Activated naive CD8-positive, alpha-beta T cell treated with anti-CD3 and anti-CD28 coated beads for 36 hours (primary cell): Measurements from ENCODE around the gene MRPL9. TPM values are rescaled to one million over a fixed set of nuclear protein-coding genes. Genes with fewer than 3 reads are reported as not detected.
"Not testable (repeated sequence)": the region's sequence is repeated elsewhere in the genome, so short reads cannot be mapped to it uniquely, and the experiment has no call there.

Source experiments
- DNase-seq: peaks from one replicate; pipeline ENCODE4 v3.0.0; 2021
- H3K27ac Mint-ChIP-seq: one replicate; pipeline ENCODE4 v1.8.0; 2022; ENCODE audit warnings: mild to moderate bottlenecking, moderate library complexity, mixed read lengths
- H3K27me3 Mint-ChIP-seq: one replicate; pipeline ENCODE4 v1.8.0; 2022; ENCODE audit warnings: mild to moderate bottlenecking, mixed read lengths
- H3K36me3 Mint-ChIP-seq: one replicate; pipeline ENCODE4 v1.8.0; 2021; ENCODE audit warnings: mild to moderate bottlenecking, mixed read lengths
- H3K4me1 Mint-ChIP-seq: one replicate; pipeline ENCODE4 v1.8.0; 2021; ENCODE audit warnings: mixed read lengths
- H3K4me3 Mint-ChIP-seq: one replicate; pipeline ENCODE4 v1.8.0; 2022; ENCODE audit warnings: mild to moderate bottlenecking, moderate library complexity, mixed read lengths
- H3K9me3 Mint-ChIP-seq: one replicate; pipeline ENCODE4 v1.8.0; 2022; ENCODE audit warnings: mixed read lengths
- total RNA-seq, 2 experiments: library from RNA; stranded (reverse); gene quantifications; one replicate each; pipeline ENCODE4 v1.2.3, GENCODE V29; 2021

Gene MRPL9
- total RNA-seq, 2 experiments from 2014 or later = 157 to 172 TPM

DNA sequence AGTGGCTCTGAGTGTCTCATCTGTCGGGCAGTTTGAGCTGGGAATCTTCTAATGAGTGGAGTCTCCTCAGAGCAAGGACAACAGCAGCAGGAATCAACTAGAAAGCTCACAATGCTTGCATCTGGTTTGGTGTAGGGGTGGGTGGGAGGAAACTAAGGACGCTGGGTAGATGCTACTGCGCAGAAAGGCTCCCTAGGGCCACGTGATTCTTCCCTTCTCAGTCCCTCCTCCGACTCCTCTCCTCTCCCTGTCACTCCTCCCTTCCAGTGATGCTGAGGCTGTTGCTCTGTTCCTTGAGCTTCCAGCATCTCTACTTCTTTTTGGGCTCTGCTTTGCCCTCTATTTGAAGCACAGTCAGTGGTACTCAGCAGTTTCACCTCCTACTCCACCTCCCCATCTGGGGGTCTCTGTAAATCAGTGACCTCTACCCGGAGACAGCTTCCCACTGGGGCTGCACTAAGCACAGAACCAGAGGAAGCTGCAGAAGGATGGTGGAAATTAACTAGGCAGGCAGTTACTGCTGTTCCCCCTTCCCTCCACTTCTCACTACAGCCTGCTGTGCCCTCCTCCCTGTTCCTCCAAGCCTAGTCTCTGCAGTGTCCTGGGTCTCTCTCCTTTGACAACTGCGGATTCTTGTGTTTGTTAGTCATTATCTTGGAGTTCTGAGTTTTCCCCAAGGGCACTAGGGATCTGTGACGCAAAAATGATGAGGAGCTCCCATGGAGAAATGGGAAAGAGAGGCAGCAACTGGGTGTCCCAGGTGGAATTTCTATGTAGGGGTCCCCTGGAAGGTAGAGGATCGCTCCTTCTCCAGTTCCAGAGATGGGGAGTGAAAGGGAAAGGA lies 36.1 kb upstream of the MRPL9 start:
- Mint-ChIP-seq H3K27me3 (no peaks in the 10 kb centered on the region), H3K27ac (no peak overlapping the region), H3K9me3 (no peaks in the 10 kb centered on the region), H3K4me1 (peaks cover 3% of the 10 kb centered on the region), H3K36me3 (no peaks in the 10 kb centered on the region), H3K4me3 (no peak overlapping the region)
- no peak for DNase-seq

DNA sequence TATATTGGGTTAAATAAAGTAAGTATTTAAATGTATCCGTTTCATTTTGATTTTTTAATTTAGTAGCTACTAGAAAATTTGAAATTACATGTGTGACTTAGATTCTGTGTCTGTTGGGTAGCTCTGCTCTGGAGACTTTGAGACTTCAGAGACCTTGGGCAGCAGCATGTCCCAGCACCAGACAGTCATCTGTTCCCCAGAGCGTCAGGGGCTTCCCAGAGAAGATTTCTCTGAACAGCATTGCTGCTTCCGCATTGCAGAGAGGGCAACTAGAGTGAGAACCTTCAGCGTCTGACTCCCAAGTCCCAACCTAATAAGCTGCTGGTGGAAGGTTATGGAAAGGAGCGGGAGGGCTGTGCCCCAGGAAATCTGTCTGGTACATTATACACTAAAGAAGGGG lies 35.3 kb upstream of the MRPL9 start:
- DNase-seq = no peak
- Mint-ChIP-seq H3K4me3 (no peak overlapping the region), H3K27me3 (no peaks in the 10 kb centered on the region), H3K27ac (no peak overlapping the region), H3K4me1 (peaks cover 3% of the 10 kb centered on the region), H3K9me3 (no peaks in the 10 kb centered on the region), H3K36me3 (no peaks in the 10 kb centered on the region)

DNA sequence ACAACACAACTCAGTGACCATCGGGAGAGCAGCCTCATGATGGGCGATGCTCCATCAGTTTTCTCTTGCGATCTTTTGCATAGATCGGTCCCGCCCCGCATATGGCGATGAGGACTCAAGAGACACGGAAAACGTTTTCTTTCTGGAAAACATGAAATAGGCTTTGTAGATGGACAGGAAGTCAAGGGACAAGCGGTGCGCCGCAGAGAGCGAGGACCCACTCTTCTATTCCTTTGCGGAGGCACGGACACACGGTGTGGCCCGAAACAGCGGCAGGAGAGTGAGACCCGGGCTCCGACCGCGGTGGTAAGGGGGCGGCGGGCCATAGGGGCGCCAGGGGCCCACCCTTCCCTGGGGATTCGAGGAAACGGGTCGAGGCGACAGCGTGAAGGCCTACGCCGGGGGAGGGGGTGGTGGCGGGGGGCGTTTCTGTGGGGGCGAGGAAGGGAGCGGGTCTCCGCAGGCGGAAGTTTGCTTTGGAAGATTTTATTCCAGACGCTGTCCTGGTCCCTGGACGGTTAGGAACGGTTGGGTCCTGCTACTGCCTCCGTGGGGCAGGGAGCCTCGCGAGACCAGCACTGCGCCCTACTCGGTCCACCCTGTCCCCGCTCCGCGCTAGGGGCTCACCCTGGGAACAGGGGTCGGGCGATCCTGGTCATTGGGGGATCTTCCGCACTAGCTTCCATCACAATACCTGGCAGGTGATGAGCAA lies 27.8 kb upstream of the MRPL9 start:
- H3K4me1 Mint-ChIP-seq = peaks cover 24% of the 10 kb centered on the region
- no peaks in the 10 kb centered on the region for H3K9me3 Mint-ChIP-seq
- peak overlapping the region; percentile 91 for H3K4me3 Mint-ChIP-seq
- peak overlapping the region; percentile 90 for H3K27ac Mint-ChIP-seq
- peak; percentile 14 for DNase-seq
- no peaks in the 10 kb centered on the region for H3K27me3 Mint-ChIP-seq
- peaks cover 4% of the 10 kb centered on the region for H3K36me3 Mint-ChIP-seq

- peak; percentile 99 for DNase-seq
- Mint-ChIP-seq H3K36me3 (peaks cover 4% of the 10 kb centered on the region), H3K4me3 (peak within 1 kb of the TSS; percentile 91), H3K9me3 (no peaks in the 10 kb centered on the region), H3K27ac (peak within 1 kb of the TSS; percentile 90), H3K4me1 (peaks cover 24% of the 10 kb centered on the region), H3K27me3 (no peaks in the 10 kb centered on the region)
Measured at GRCh38 chr1:151790071-151790939, 27.0 kb upstream of the MRPL9 start, which contains the start of gene TDRKH. Gene TDRKH (minus strand): TSS chr1:151790500. CDS start chr1:151783022, 7,478 bp downstream.

DNA sequence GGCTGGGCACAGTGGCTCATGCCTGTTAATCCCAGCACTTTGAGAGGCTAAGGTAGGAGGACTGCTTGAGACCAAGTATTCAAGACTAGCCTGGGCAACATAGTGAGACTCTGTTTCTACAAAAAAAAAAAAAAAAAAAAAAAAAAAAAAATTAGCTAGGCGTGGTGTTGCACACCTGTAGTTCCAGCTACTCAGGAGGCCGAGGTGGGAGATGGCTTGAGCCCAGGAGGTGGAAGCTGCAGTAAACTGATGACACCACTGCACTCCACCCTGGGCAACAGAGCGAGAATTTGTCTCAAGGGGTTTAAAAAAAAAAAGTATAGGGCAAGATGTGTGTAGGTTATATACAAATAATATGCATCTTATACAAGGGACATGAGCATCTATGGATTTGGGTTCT lies 24.4 kb upstream of the MRPL9 start:
- Mint-ChIP-seq H3K36me3 (peaks cover 4% of the 10 kb centered on the region), H3K27me3 (no peaks in the 10 kb centered on the region), H3K4me1 (peaks cover 24% of the 10 kb centered on the region), H3K9me3 (no peaks in the 10 kb centered on the region), H3K27ac (no peak overlapping the region), H3K4me3 (no peak overlapping the region)
- DNase-seq = no peak

- H3K27ac Mint-ChIP-seq = no peak overlapping the region
- peaks cover 2% of the 10 kb centered on the region for H3K4me1 Mint-ChIP-seq
- no peak overlapping the region for H3K4me3 Mint-ChIP-seq
- no peak for DNase-seq
- peaks cover 2% of the 10 kb centered on the region for H3K36me3 Mint-ChIP-seq
- H3K27me3 Mint-ChIP-seq = no peaks in the 10 kb centered on the region
- H3K9me3 Mint-ChIP-seq = no peaks in the 10 kb centered on the region
Measured at GRCh38 chr1:151783796-151784195, 20.5 kb upstream of the MRPL9 start.

GRCh38 chr1:151782741-151783140 lies 19.4 kb upstream of the MRPL9 start:
- no peaks in the 10 kb centered on the region for H3K4me1 Mint-ChIP-seq
- H3K9me3 Mint-ChIP-seq = no peaks in the 10 kb centered on the region
- no peak overlapping the region for H3K4me3 Mint-ChIP-seq
- no peak for DNase-seq
- peaks cover 2% of the 10 kb centered on the region for H3K36me3 Mint-ChIP-seq
- no peak overlapping the region for H3K27ac Mint-ChIP-seq
- H3K27me3 Mint-ChIP-seq = no peaks in the 10 kb centered on the region

- H3K4me3 Mint-ChIP-seq, H3K27ac Mint-ChIP-seq, DNase-seq, H3K4me1 Mint-ChIP-seq, H3K27me3 Mint-ChIP-seq, H3K36me3 Mint-ChIP-seq, H3K9me3 Mint-ChIP-seq: not testable (repeated sequence)
Measured at GRCh38 chr1:151782026-151782425, 18.7 kb upstream of the MRPL9 start.

DNA sequence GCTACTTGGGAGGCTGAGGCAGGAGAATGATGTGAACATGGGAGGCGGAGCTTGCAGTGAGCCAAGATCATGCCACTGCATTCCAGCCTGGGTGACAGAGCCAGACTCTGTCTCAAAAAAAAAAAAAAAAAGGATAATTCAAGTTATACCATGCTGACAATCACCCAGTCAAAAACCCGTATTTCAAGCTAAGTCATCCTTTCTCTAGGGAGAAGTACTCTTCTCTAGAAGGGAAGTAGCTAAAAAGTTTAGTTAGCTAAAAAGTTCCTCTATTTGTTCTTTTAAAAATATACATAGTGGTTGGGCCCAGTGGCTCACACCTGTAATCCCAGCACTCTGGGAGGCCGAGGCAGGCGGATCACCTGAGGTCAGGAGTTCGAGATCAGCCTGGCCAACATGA lies 17.4 kb upstream of the MRPL9 start:
- not testable (repeated sequence) for H3K9me3 Mint-ChIP-seq, DNase-seq, H3K4me1 Mint-ChIP-seq, H3K27me3 Mint-ChIP-seq, H3K36me3 Mint-ChIP-seq, H3K27ac Mint-ChIP-seq, H3K4me3 Mint-ChIP-seq

GRCh38 chr1:151779852-151780251 lies 16.6 kb upstream of the MRPL9 start:
- Mint-ChIP-seq H3K9me3 (no peaks in the 10 kb centered on the region), H3K36me3 (peaks cover 3% of the 10 kb centered on the region), H3K4me3 (no peak overlapping the region), H3K27me3 (no peaks in the 10 kb centered on the region), H3K4me1 (no peaks in the 10 kb centered on the region), H3K27ac (no peak overlapping the region)
- DNase-seq = no peak

DNA sequence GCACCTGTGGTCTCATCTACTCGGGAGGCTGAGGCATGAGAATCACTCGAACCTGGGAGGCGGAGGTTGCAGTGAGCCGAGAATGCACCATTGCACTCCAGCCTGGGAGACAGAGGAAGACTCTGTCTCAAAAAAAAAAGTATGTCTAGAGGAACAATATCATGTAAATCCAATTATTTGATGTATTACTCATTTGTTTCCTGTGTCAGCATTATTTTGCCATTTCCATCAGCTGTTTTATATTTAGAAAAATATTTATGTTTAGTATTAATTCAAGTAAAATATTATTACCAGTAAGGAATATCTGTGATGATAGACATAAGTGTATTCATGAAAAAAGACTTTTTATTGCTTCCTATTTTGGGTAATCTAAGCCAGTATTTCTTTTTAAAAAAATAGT lies 14.0 kb upstream of the MRPL9 start:
- no peaks in the 10 kb centered on the region for H3K4me1 Mint-ChIP-seq
- no peaks in the 10 kb centered on the region for H3K9me3 Mint-ChIP-seq
- H3K4me3 Mint-ChIP-seq = no peak overlapping the region
- H3K27me3 Mint-ChIP-seq = no peaks in the 10 kb centered on the region
- H3K27ac Mint-ChIP-seq = no peak overlapping the region
- DNase-seq = no peak
- H3K36me3 Mint-ChIP-seq = peaks cover 3% of the 10 kb centered on the region

GRCh38 chr1:151776665-151777062 lies 13.4 kb upstream of the MRPL9 start:
- H3K9me3 Mint-ChIP-seq = no peaks in the 10 kb centered on the region
- no peak for DNase-seq
- no peak overlapping the region for H3K27ac Mint-ChIP-seq
- H3K27me3 Mint-ChIP-seq = no peaks in the 10 kb centered on the region
- H3K4me3 Mint-ChIP-seq = no peak overlapping the region
- H3K36me3 Mint-ChIP-seq = peaks cover 3% of the 10 kb centered on the region
- H3K4me1 Mint-ChIP-seq = no peaks in the 10 kb centered on the region

DNA sequence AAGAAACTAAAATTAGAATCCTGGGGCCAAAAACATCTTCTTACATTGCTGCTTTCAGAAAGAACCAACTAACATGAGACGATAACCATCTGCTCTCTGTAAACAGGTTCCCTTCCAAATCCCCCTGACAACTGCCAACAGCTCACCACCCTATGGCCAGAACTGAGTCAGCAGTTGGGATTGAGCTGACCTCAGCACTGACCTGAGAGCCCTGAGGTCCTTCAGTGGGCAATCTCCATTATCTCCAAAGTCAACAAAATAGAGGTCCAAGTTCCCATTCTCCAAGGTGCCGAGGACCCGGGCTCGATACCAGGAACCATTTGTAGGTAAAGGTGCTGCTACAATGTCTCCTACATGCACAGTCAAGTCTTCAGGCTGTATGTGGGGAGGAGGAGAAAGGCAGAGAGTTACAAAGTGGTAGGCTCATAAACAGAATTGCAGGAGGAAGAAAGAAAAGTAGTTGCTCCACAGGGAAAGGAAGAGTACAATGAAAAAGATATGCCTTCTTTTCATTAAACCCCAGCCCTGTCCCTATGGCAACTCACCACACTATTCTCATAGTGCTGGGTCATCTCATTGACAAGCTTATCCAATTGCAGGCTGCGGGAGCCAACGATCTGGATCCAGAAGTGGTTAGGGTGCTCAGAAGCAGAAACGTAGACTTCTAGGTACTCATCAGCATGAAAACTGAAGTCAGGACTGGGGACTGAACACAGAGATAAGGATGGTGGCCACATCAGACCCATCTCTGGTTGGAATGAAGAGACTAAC lies 12.8 kb upstream of the MRPL9 start:
- H3K27ac Mint-ChIP-seq = no peak overlapping the region
- peaks cover 3% of the 10 kb centered on the region for H3K36me3 Mint-ChIP-seq
- no peak overlapping the region for H3K4me3 Mint-ChIP-seq
- no peaks in the 10 kb centered on the region for H3K4me1 Mint-ChIP-seq
- H3K9me3 Mint-ChIP-seq = no peaks in the 10 kb centered on the region
- no peak for DNase-seq
- H3K27me3 Mint-ChIP-seq = no peaks in the 10 kb centered on the region

- no peaks in the 10 kb centered on the region for H3K9me3 Mint-ChIP-seq
- H3K27me3 Mint-ChIP-seq = no peaks in the 10 kb centered on the region
- H3K36me3 Mint-ChIP-seq = peaks cover 2% of the 10 kb centered on the region
- no peak overlapping the region for H3K4me3 Mint-ChIP-seq
- no peaks in the 10 kb centered on the region for H3K4me1 Mint-ChIP-seq
- no peak for DNase-seq
- H3K27ac Mint-ChIP-seq = no peak overlapping the region
Measured at GRCh38 chr1:151774256-151774922, 11.1 kb upstream of the MRPL9 start.
